Measurements from ENCODE around the gene S1PR1. TPM values are rescaled to one million over a fixed set of nuclear protein-coding genes. Genes with fewer than 3 reads are reported as not detected.
"Not testable (repeated sequence)": the region's sequence is repeated elsewhere in the genome, so short reads cannot be mapped to it uniquely, and the experiment has no call there.

Gene S1PR1
- 100 to 1,000 TPM in 2 of 3 donors, 10 to 100 TPM in 1; 97.7 to 112 (median 111) TPM for total RNA-seq

- H3K27me3 Mint-ChIP-seq (ENCODE audit: low read depth), result no peaks in the 10 kb centered on the region
- H3K36me3 Mint-ChIP-seq (ENCODE audit: insufficient read depth), result peaks cover 33% of the 10 kb centered on the region
These were observed at the start of gene S1PR1 for GRCh38 chr1:101236516-101237228. TSS of gene S1PR1 (plus strand) at chr1:101237019. CDS start at chr1:101238985, 1,966 bp downstream.

GRCh38 chr1:101187297-101187696, 49.5 kb upstream of the S1PR1 start:
- no peak overlapping the region for H3K4me3 Mint-ChIP-seq
- H3K9me3 Mint-ChIP-seq, result no peaks in the 10 kb centered on the region
- H3K27me3 Mint-ChIP-seq (ENCODE audit: low read depth), result no peaks in the 10 kb centered on the region
- DNase-seq (no peak), ATAC-seq (no peak)
- no peaks in the 10 kb centered on the region for H3K36me3 Mint-ChIP-seq (ENCODE audit: insufficient read depth)
- peaks cover 28% of the 10 kb centered on the region for H3K4me1 Mint-ChIP-seq (ENCODE audit: low read depth)

More at GRCh38 chr1:101236516-101237228, at the start of gene S1PR1:
- ATAC-seq (peak; percentile 10 to 14), DNase-seq (peak; percentile 72)
- H3K4me1 Mint-ChIP-seq (ENCODE audit: low read depth), result peaks cover 53% of the 10 kb centered on the region
- peak within 1 kb of the TSS; percentile 99 for H3K4me3 Mint-ChIP-seq
- H3K9me3 Mint-ChIP-seq, result peaks cover 2% of the 10 kb centered on the region

GRCh38 chr1:101188331-101188730, 48.5 kb upstream of the S1PR1 start:
- no peak for ATAC-seq
- DNase-seq, result no peak
- H3K9me3 Mint-ChIP-seq, result no peaks in the 10 kb centered on the region
- H3K27me3 Mint-ChIP-seq (ENCODE audit: low read depth), result no peaks in the 10 kb centered on the region
- no peak overlapping the region for H3K4me3 Mint-ChIP-seq
- H3K4me1 Mint-ChIP-seq (ENCODE audit: low read depth), result peaks cover 25% of the 10 kb centered on the region
- H3K36me3 Mint-ChIP-seq (ENCODE audit: insufficient read depth), result no peaks in the 10 kb centered on the region

GRCh38 chr1:101188968-101189367, 47.9 kb upstream of the S1PR1 start:
- not testable (repeated sequence) for DNase-seq; H3K36me3 Mint-ChIP-seq (ENCODE audit: insufficient read depth); ATAC-seq; H3K27me3 Mint-ChIP-seq (ENCODE audit: low read depth); H3K9me3 Mint-ChIP-seq; H3K4me3 Mint-ChIP-seq
- H3K4me1 Mint-ChIP-seq (ENCODE audit: low read depth), result peaks cover 19% of the 10 kb centered on the region

GRCh38 chr1:101190441-101190840, 46.4 kb upstream of the S1PR1 start:
- no peak overlapping the region for H3K4me3 Mint-ChIP-seq
- no peaks in the 10 kb centered on the region for H3K27me3 Mint-ChIP-seq (ENCODE audit: low read depth)
- DNase-seq (no peak), ATAC-seq (no peak)
- no peaks in the 10 kb centered on the region for H3K36me3 Mint-ChIP-seq (ENCODE audit: insufficient read depth)
- no peaks in the 10 kb centered on the region for H3K9me3 Mint-ChIP-seq
- peaks cover 19% of the 10 kb centered on the region for H3K4me1 Mint-ChIP-seq (ENCODE audit: low read depth)

- peaks cover 19% of the 10 kb centered on the region for H3K4me1 Mint-ChIP-seq (ENCODE audit: low read depth)
- H3K27me3 Mint-ChIP-seq (ENCODE audit: low read depth), result no peaks in the 10 kb centered on the region
- no peaks in the 10 kb centered on the region for H3K9me3 Mint-ChIP-seq
- ATAC-seq (no peak), DNase-seq (no peak)
- no peak overlapping the region for H3K4me3 Mint-ChIP-seq
- H3K36me3 Mint-ChIP-seq (ENCODE audit: insufficient read depth), result no peaks in the 10 kb centered on the region
These were observed 45.8 kb upstream of the S1PR1 start for GRCh38 chr1:101191049-101191448.

- no peak overlapping the region for H3K4me3 Mint-ChIP-seq
- H3K4me1 Mint-ChIP-seq (ENCODE audit: low read depth), result peaks cover 9% of the 10 kb centered on the region
- H3K36me3 Mint-ChIP-seq (ENCODE audit: insufficient read depth), result no peaks in the 10 kb centered on the region
- ATAC-seq, result no peak
- H3K9me3 Mint-ChIP-seq, result no peaks in the 10 kb centered on the region
- no peaks in the 10 kb centered on the region for H3K27me3 Mint-ChIP-seq (ENCODE audit: low read depth)
- no peak for DNase-seq
These were observed 43.1 kb upstream of the S1PR1 start for GRCh38 chr1:101193733-101194169.

GRCh38 chr1:101194746-101195145, 42.1 kb upstream of the S1PR1 start:
- no peak for ATAC-seq
- H3K27me3 Mint-ChIP-seq (ENCODE audit: low read depth), result no peaks in the 10 kb centered on the region
- DNase-seq, result no peak
- H3K9me3 Mint-ChIP-seq, result no peaks in the 10 kb centered on the region
- peaks cover 15% of the 10 kb centered on the region for H3K4me1 Mint-ChIP-seq (ENCODE audit: low read depth)
- no peak overlapping the region for H3K4me3 Mint-ChIP-seq
- H3K36me3 Mint-ChIP-seq (ENCODE audit: insufficient read depth), result no peaks in the 10 kb centered on the region

GRCh38 chr1:101196668-101197067, 40.2 kb upstream of the S1PR1 start:
- H3K36me3 Mint-ChIP-seq (ENCODE audit: insufficient read depth), result no peaks in the 10 kb centered on the region
- no peaks in the 10 kb centered on the region for H3K27me3 Mint-ChIP-seq (ENCODE audit: low read depth)
- no peak overlapping the region for H3K4me3 Mint-ChIP-seq
- peaks cover 18% of the 10 kb centered on the region for H3K4me1 Mint-ChIP-seq (ENCODE audit: low read depth)
- DNase-seq (no peak), ATAC-seq (no peak)
- no peaks in the 10 kb centered on the region for H3K9me3 Mint-ChIP-seq

- Mint-ChIP-seq H3K9me3 (no peaks in the 10 kb centered on the region), H3K4me1 (ENCODE audit: low read depth) (peaks cover 17% of the 10 kb centered on the region), H3K36me3 (ENCODE audit: insufficient read depth) (no peaks in the 10 kb centered on the region), H3K4me3 (no peak overlapping the region), H3K27me3 (ENCODE audit: low read depth) (no peaks in the 10 kb centered on the region)
- ATAC-seq (peak; percentile 82 to 84), DNase-seq (no peak)
These were observed 37.8 kb upstream of the S1PR1 start for GRCh38 chr1:101198842-101199636.

- ATAC-seq, result no peak
- H3K9me3 Mint-ChIP-seq, result no peaks in the 10 kb centered on the region
- no peak overlapping the region for H3K4me3 Mint-ChIP-seq
- no peaks in the 10 kb centered on the region for H3K27me3 Mint-ChIP-seq (ENCODE audit: low read depth)
- H3K4me1 Mint-ChIP-seq (ENCODE audit: low read depth), result peaks cover 17% of the 10 kb centered on the region
- H3K36me3 Mint-ChIP-seq (ENCODE audit: insufficient read depth), result no peaks in the 10 kb centered on the region
- DNase-seq, result no peak
These were observed 37.2 kb upstream of the S1PR1 start for GRCh38 chr1:101199637-101199982.

GRCh38 chr1:101200513-101200912, 36.3 kb upstream of the S1PR1 start:
- peaks cover 17% of the 10 kb centered on the region for H3K4me1 Mint-ChIP-seq (ENCODE audit: low read depth)
- H3K36me3 Mint-ChIP-seq (ENCODE audit: insufficient read depth), result no peaks in the 10 kb centered on the region
- H3K27me3 Mint-ChIP-seq (ENCODE audit: low read depth), result no peaks in the 10 kb centered on the region
- no peak for ATAC-seq
- H3K9me3 Mint-ChIP-seq, result no peaks in the 10 kb centered on the region
- no peak overlapping the region for H3K4me3 Mint-ChIP-seq
- DNase-seq, result no peak

GRCh38 chr1:101203820-101204540, 32.8 kb upstream of the S1PR1 start:
- Mint-ChIP-seq H3K36me3 (ENCODE audit: insufficient read depth) (no peaks in the 10 kb centered on the region), H3K9me3 (no peaks in the 10 kb centered on the region), H3K4me3 (no peak overlapping the region), H3K27me3 (ENCODE audit: low read depth) (no peaks in the 10 kb centered on the region), H3K4me1 (ENCODE audit: low read depth) (peaks cover 11% of the 10 kb centered on the region)
- no peak for DNase-seq
- ATAC-seq, result no peak

GRCh38 chr1:101205457-101205856, 31.4 kb upstream of the S1PR1 start:
- DNase-seq, result no peak
- Mint-ChIP-seq H3K36me3 (ENCODE audit: insufficient read depth) (no peaks in the 10 kb centered on the region), H3K4me1 (ENCODE audit: low read depth) (peaks cover 2% of the 10 kb centered on the region), H3K27me3 (ENCODE audit: low read depth) (no peaks in the 10 kb centered on the region), H3K4me3 (no peak overlapping the region), H3K9me3 (no peaks in the 10 kb centered on the region)
- ATAC-seq, result peak in 1 of 2 donors; percentile 38
